Right lobe of liver (tissue), 6 donors: ENCODE data around the gene SLC2A5. TPM values are rescaled to one million over a fixed set of nuclear protein-coding genes. Genes with fewer than 3 reads are reported as not detected.
A peak's percentile ranks its signal among the peaks of the same experiment; 100 is the strongest.
"Not testable (repeated sequence)": the region's sequence is repeated elsewhere in the genome, so short reads cannot be mapped to it uniquely, and the experiment has no call there.

ENCODE experiments used
- ATAC-seq, 4 donors: fragments of 200-7000 bp; cut with Tn5 transposase; one replicate each; pipeline ENCODE4 v1.9.1; 2020; ENCODE audit warnings: mild to moderate bottlenecking in 4 of 4, moderate library complexity in 4 of 4
- DNase-seq, 3 donors: peaks; one replicate each; pipeline ENCODE4 v3.0.0-alpha.2; 2020
- H3K27ac ChIP-seq, 3 donors: fragments of 200-600 bp; one replicate each; pipeline ENCODE4 v1.8.0; 2022
- H3K27me3 ChIP-seq, 2 donors: fragments of 200-600 bp; one replicate each; pipeline ENCODE4 v1.8.0; 2022
- H3K36me3 ChIP-seq, 4 donors: fragments of 200-600 bp; sonication (generic) in 1 of 4; one replicate each; pipeline versions ENCODE4 v1.5.1 to v1.8.0; 2017 to 2022; ENCODE audit warnings: control low read depth in 1 of 4
- H3K4me1 ChIP-seq, 4 donors: fragments of 200-600 bp; sonication (generic) in 1 of 4; one replicate each; pipeline versions ENCODE4 v1.5.1 to v1.8.0; 2017 to 2022; ENCODE audit warnings: control low read depth in 1 of 4
- H3K4me3 ChIP-seq, 3 donors: fragments of 200-600 bp; one replicate each; pipeline ENCODE4 v1.8.0; 2022
- H3K9me3 ChIP-seq, 4 donors: fragments of 200-600 bp; sonication (generic) in 1 of 4; one replicate each; pipeline versions ENCODE4 v1.5.1 to v1.8.0; 2017 to 2022; ENCODE audit warnings: control low read depth in 1 of 4
- POLR2A ChIP-seq: fragments of 450-650 bp; IDR thresholded peaks from one replicate; pipeline ENCODE4 v1.6.1; 2017; ENCODE audit warnings: antibody characterized with exemption, mild to moderate bottlenecking
- WGBS: methylation state at CpG from one replicate; pipeline ENCODE4 v1.1.6; 2018; ENCODE audit warnings: low coverage, low lambda C conversion rate; ENCODE audit not compliant: insufficient coverage; ENCODE audit errors: missing lambda C conversion rate; 5-methylcytosine and 5-hydroxymethylcytosine counted together
- intact Hi-C, 2 donors: fragments of 100-400 bp; cut with DNase I; formaldehyde crosslinking; loops; one replicate each; pipeline versions ENCODE4 v1.11.2 to v1.14.1; 2022
- total RNA-seq, 6 experiments: library from RNA; depleted of rRNA in 2 of 6; stranded (reverse); fragments of >200 nt in 2 of 6; fragmentation: NEBNext Ultra II Directional in 3 of 6; extraction: Animal tissue kit (Norgen Biotek cat#: 25700) in 3 of 6; gene quantifications; one replicate each; pipeline versions ENCODE4 v1.1.0 to v1.2.4, GENCODE V29; 2016 to 2023
- TF ChIP-seq, protein P1 (sequence below), 4 donors: fragments of 200-600 bp in 3 of 4; fragments of 450-650 bp in 1 of 4; IDR thresholded peaks; one replicate each; pipeline versions ENCODE4 v1.5.1 to v1.8.0; 2016 to 2022; ENCODE audit warnings: antibody characterized with exemption in 4 of 4, mild to moderate bottlenecking in 2 of 4
- donor health status: DM: no; HTN: yes; CAD: no.
- donor health status: DM: no; HTN: no; CAD: no.
- donor health status: DM: no; HTN: no; CAD: no.
- donor health status: DM: no; HTN: yes; CAD: no.
- donor health status: DM: no; HTN: yes; CAD: no.

Gene SLC2A5
- total RNA-seq, 6 experiments from 2014 or later: 0.19 to 3.5 (median 0.30) TPM

DNA sequence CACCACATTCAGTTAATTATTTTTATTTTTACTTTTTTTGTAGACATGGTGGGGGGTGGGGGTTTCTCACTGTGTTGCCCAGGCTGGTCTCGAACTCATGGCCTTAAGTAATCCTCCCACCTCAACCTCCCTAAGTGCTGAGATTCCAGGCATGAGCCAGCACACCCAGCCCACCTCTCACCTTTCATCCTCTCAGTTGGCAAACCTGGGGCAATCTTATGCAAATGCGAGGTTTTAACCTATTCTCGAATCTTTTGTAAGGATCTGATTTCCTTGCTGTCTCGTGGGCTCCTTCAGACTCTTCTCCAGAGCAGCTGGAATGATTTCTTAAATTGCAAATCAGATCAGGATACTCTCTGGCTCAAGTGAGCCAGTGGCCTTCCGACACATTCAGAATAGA is 36.1 kb downstream of the SLC2A5 start:
- DNase-seq (no peak), ATAC-seq (no peak)
- no peaks in the 10 kb centered on the region for H3K36me3 ChIP-seq
- no peak for TF ChIP-seq POLR2A
- TF ChIP-seq, protein P1, sequence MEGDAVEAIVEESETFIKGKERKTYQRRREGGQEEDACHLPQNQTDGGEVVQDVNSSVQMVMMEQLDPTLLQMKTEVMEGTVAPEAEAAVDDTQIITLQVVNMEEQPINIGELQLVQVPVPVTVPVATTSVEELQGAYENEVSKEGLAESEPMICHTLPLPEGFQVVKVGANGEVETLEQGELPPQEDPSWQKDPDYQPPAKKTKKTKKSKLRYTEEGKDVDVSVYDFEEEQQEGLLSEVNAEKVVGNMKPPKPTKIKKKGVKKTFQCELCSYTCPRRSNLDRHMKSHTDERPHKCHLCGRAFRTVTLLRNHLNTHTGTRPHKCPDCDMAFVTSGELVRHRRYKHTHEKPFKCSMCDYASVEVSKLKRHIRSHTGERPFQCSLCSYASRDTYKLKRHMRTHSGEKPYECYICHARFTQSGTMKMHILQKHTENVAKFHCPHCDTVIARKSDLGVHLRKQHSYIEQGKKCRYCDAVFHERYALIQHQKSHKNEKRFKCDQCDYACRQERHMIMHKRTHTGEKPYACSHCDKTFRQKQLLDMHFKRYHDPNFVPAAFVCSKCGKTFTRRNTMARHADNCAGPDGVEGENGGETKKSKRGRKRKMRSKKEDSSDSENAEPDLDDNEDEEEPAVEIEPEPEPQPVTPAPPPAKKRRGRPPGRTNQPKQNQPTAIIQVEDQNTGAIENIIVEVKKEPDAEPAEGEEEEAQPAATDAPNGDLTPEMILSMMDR (IDR thresholded peaks at IDR 0.05): no peak
- 61% methylated on average over 5 of the region's 5 CpGs for WGBS
- no peaks in the 10 kb centered on the region for H3K4me1 ChIP-seq
- H3K27me3 ChIP-seq: no peaks in the 10 kb centered on the region
- H3K4me3 ChIP-seq: no peak overlapping the region
- intact Hi-C loops: no loop called here
- no peak overlapping the region for H3K27ac ChIP-seq
- peaks cover 0 to 3% (median 0%) of the 10 kb centered on the region in 4 donors for H3K9me3 ChIP-seq

DNA sequence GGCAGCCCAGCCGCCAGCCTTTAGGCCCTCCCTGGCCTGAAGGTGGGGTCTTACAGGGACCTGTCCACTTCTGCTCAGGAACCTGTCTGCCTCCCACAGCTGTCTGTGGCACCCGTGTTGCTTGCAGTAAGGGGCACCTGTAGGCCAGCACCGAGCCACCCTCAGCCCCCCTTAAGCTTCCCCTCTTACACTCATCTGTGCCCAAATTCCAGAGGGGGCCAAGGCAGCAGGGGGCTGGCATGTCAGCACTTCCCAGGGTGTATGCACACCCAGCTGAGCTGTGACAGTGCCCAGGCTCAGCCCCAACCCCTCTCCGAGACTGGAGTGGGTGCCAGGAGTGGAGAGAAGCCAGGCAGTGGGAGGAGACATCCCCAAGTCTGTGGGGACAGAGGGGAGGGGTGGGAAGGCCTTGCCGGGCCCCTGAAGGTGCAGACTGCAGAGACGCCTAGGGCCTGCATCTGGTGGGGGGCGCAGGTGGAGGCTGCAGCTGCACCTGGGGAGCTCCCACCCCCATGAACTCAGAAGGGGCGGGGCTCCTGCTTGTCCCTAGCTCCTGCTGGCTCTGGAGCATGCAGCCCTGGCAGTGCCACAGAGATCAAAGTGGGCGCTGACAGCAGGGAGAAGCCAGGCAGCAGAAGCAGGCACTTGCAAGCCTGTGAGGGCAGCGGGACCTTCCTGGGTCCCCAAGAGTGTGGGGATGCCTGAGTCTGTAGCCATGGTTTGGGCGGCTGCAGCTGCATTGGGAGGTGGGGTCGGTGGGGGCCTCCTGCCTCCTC is 37.8 kb downstream of the SLC2A5 start:
- Histone ChIP-seq H3K27me3 (no peaks in the 10 kb centered on the region), H3K9me3 (peaks cover 0 to 3% (median 0%) of the 10 kb centered on the region in 4 donors), H3K27ac (no peak overlapping the region), H3K4me3 (no peak overlapping the region), H3K36me3 (no peaks in the 10 kb centered on the region), H3K4me1 (no peaks in the 10 kb centered on the region)
- WGBS: 75% methylated on average over 5 of the region's 12 CpGs
- ATAC-seq (peak in 1 of 4 donors; percentile 18), DNase-seq (no peak)
- TF ChIP-seq POLR2A: no peak
- TF ChIP-seq, protein P1 (IDR thresholded peaks at IDR 0.05): no peak
- intact Hi-C loops: no loop called here

DNA sequence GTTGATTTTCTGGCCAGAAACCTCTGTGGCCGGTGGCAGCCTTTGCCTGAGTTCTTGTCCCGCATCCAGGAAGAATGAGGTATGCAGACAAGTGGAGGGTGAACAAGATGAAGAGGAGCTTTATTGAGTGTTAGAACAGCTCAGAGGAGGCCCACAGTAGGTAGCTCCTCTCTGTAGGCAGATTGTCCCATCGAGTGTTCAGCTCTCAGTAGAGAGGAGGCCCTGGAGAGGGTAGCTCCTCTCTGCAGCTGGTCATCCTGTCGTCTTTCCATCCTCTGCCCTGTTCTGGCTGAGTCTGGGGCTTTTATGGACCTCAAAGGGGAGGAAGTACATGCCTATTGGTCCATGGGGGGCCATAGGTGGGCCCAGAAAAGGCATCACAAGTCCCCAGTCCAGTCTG is 38.4 kb downstream of the SLC2A5 start:
- H3K36me3 ChIP-seq, ATAC-seq, intact Hi-C loops, DNase-seq, H3K4me3 ChIP-seq, H3K27ac ChIP-seq, H3K9me3 ChIP-seq, H3K4me1 ChIP-seq, H3K27me3 ChIP-seq: not testable (repeated sequence)
- 80% methylated on average over 2 of the region's 4 CpGs for WGBS

DNA sequence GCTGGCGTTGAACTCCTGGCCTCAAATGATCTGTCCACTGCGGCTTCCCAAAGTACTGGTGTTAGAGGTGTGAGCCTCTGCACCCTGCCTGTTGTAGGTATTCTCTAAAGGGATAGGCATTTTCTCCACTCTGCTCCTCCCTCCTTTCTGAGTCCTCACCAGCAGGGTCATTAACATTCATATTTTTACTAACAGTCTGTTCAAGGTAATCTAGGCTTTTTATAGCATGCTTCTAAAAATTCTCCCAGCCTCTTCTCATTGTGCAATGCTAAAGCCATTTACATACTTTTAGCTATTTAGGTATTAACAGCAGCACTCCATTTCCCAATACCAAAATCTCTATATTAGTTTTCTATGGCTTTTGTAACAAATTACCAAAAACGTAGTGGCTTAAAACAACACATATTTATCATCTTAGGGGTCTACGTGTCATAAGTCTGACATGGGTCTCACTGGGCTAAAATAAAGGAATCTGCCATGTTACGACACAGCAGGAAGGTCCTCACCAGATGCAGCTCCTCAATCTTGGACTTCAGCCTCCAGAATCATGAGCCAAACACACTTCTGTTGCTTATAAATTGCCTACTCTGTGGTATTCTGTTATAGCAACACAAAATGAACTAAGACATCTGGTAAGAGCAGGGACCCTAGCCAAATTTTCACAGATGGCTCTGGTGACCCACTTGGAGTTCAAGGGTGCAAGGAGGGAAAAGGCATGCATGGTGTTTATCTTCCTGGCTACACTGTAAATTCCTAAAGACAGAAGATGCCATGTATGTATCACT is 40.3 kb downstream of the SLC2A5 start:
- no peak overlapping the region for H3K4me3 ChIP-seq
- H3K36me3 ChIP-seq: no peaks in the 10 kb centered on the region
- intact Hi-C loops: no loop called here
- WGBS: 77% methylated on average over 3 of the region's 5 CpGs
- TF ChIP-seq, protein P1 (IDR thresholded peaks at IDR 0.05): no peak
- no peak for TF ChIP-seq POLR2A
- H3K27ac ChIP-seq: no peak overlapping the region
- H3K9me3 ChIP-seq: no peaks in the 10 kb centered on the region
- H3K27me3 ChIP-seq: no peaks in the 10 kb centered on the region
- no peaks in the 10 kb centered on the region for H3K4me1 ChIP-seq
- DNase-seq: no peak
- ATAC-seq: no peak

DNA sequence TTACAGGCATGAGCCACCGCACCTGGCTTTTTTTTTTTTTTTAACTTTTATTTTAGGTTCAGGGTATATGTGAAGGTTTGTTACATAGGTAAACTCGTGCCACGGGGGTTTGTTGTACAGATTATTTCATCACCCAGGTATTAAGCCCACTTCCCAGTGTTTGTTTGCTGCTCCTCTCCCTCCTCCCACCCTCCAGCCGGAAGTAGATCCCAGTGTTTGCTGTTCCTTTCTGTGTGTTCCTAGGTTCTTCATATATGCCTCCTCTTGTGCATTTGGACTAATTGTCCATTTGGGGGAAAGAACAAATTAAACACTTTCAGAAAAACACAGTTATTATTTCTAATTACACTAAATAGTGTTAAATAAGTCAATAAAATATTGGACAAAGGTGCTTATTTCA is 42.1 kb downstream of the SLC2A5 start:
- ATAC-seq (no peak), DNase-seq (no peak)
- Histone ChIP-seq H3K4me1 (no peaks in the 10 kb centered on the region), H3K27me3 (no peaks in the 10 kb centered on the region), H3K27ac (no peak overlapping the region), H3K9me3 (no peaks in the 10 kb centered on the region), H3K36me3 (no peaks in the 10 kb centered on the region), H3K4me3 (no peak overlapping the region)
- TF ChIP-seq, protein P1 (IDR thresholded peaks at IDR 0.05): no peak
- TF ChIP-seq POLR2A: no peak
- intact Hi-C loops: no loop called here
- 48% methylated on average over 4 of the region's 4 CpGs for WGBS
